H1 (cell line): ENCODE measurements around the gene DISC1. TPM values are rescaled to one million over a fixed set of nuclear protein-coding genes. Genes with fewer than 3 reads are reported as not detected.

ENCODE experiments used
- CTCF ChIA-PET: fragments of 300-600 bp; sonication (Branson Sonifier 250); formaldehyde crosslinking; loops from one replicate; lab custom pipeline; 2021; ENCODE audit not compliant: partially characterized antibody; lab: Charles Lee
- POLR2A ChIA-PET: fragments of 300-600 bp; sonication (Branson Sonifier 250); formaldehyde crosslinking; loops from one replicate; lab custom pipeline; 2021; ENCODE audit warnings: inconsistent platforms; ENCODE audit not compliant: partially characterized antibody; lab: Charles Lee
- DNase-seq, 2 experiments: peaks; one replicate each; pipeline versions ENCODE4 v3.0.0 to v3.0.0-alpha.2; 2010 to 2022; ENCODE audit warnings: low spot score in 2 of 2, low read depth in 1 of 2, mixed read lengths in 1 of 2
- FAIRE-seq: peaks from 2 replicates; lab custom pipeline; 2011; peaks lifted over from hg19 to GRCh38; lab: Jason Lieb, UNC
- H2AFZ ChIP-seq: 2 replicates; pipeline ENCODE4 v1.8.1; 2012; ENCODE audit warnings: low read length, inconsistent platforms
- H2AK5ac ChIP-seq: 2 replicates; pipeline ENCODE4 v1.6.1; 2013; ENCODE audit warnings: low read depth, low read length
- H2BK120ac ChIP-seq: replicated peaks from 2 replicates; pipeline ENCODE3; 2013; ENCODE audit warnings: low read depth, low read length, inconsistent platforms
- H2BK12ac ChIP-seq: 2 replicates; pipeline ENCODE4 v1.6.1; 2013; ENCODE audit warnings: low read depth, low read length
- H2BK15ac ChIP-seq: 2 replicates; pipeline ENCODE4 v1.6.1; 2013; ENCODE audit warnings: low read length
- H2BK20ac ChIP-seq: 2 replicates; pipeline ENCODE4 v1.6.1; 2013; ENCODE audit warnings: low read length
- H2BK5ac ChIP-seq: 2 replicates; pipeline ENCODE4 v1.6.1; 2013; ENCODE audit warnings: low read depth, low read length
- H3K14ac ChIP-seq: 2 replicates; pipeline ENCODE4 v1.6.1; 2013; ENCODE audit warnings: inconsistent platforms; ENCODE audit not compliant: insufficient read length
- H3K18ac ChIP-seq: 2 replicates; pipeline ENCODE4 v1.6.1; 2013; ENCODE audit warnings: low read length; ENCODE audit errors: extremely low read depth
- H3K23ac ChIP-seq: 2 replicates; pipeline ENCODE4 v1.6.1; 2013; ENCODE audit warnings: inconsistent platforms; ENCODE audit not compliant: insufficient read length
- H3K23me2 ChIP-seq: 2 replicates; pipeline ENCODE4 v1.6.1; 2013; ENCODE audit warnings: low read depth, low read length
- H3K27ac ChIP-seq: 2 replicates; pipeline ENCODE4 v1.6.1; 2011; ENCODE audit warnings: low read depth, low read length, inconsistent platforms
- H3K27me3 ChIP-seq, 4 experiments: replicated peaks in 1 of 4; 1 replicate in 1 of 4; 2 replicates in 3 of 4; pipeline versions ENCODE4 v1.6.1 to v1.8.1; 2011 to 2013; ENCODE audit warnings: low read length in 3 of 4, mild to moderate bottlenecking in 3 of 4, inconsistent platforms in 2 of 4, mixed read lengths in 2 of 4, moderate library complexity in 1 of 4; ENCODE audit not compliant: control insufficient read depth in 3 of 4, insufficient read depth in 3 of 4; ENCODE audit errors: extremely low read depth in 1 of 4
- H3K36me3 ChIP-seq, 4 experiments: 2 replicates each; pipeline versions ENCODE4 v1.6.1 to v1.8.1; 2011 to 2013; ENCODE audit warnings: mild to moderate bottlenecking in 4 of 4, low read length in 3 of 4, moderate library complexity in 2 of 4, control low read depth in 1 of 4, inconsistent platforms in 1 of 4; ENCODE audit not compliant: insufficient read depth in 4 of 4, control insufficient read depth in 2 of 4
- H3K4ac ChIP-seq: replicated peaks from 2 replicates; pipeline ENCODE3; 2013; ENCODE audit warnings: low read length, low read depth, mixed read lengths, inconsistent platforms; ENCODE audit not compliant: insufficient read length
- H3K4me1 ChIP-seq, 4 experiments: replicated peaks in 1 of 4; 1 replicate in 1 of 4; 2 replicates in 3 of 4; pipeline versions ENCODE4 v1.6.1 to v1.8.1; 2011 to 2013; ENCODE audit warnings: low read length in 3 of 4, inconsistent platforms in 2 of 4, mixed read lengths in 1 of 4; ENCODE audit not compliant: insufficient read depth in 4 of 4, control insufficient read depth in 3 of 4
- H3K4me2 ChIP-seq, 2 experiments: 2 replicates each; pipeline versions ENCODE4 v1.6.1 to v1.8.1; 2011 to 2013; ENCODE audit warnings: low read depth in 2 of 2, low read length in 2 of 2, control low read depth in 1 of 2, inconsistent platforms in 1 of 2, mild to moderate bottlenecking in 1 of 2; ENCODE audit not compliant: insufficient read depth in 1 of 2
- H3K4me3 ChIP-seq, 4 experiments: fragments of 200-600, 300-600 bp in 1 of 4; sonication (generic), shearing (Covaris generic), sonication (Bioruptor Twin) in 1 of 4; 2 replicates each; pipeline versions ENCODE4 v1.5.1 to v1.8.1; 2011 to 2016; ENCODE audit warnings: low read length in 4 of 4, low read depth in 3 of 4, control low read depth in 2 of 4, inconsistent platforms in 2 of 4, mild to moderate bottlenecking in 2 of 4, mixed read lengths in 1 of 4, moderate library complexity in 1 of 4; ENCODE audit not compliant: insufficient read depth in 2 of 4; ENCODE audit errors: extremely low read depth in 1 of 4
- H3K56ac ChIP-seq: replicated peaks from 2 replicates; pipeline ENCODE3; 2013; ENCODE audit warnings: low read depth, mild to moderate bottlenecking, mixed read lengths, low read length, inconsistent platforms; ENCODE audit not compliant: insufficient read length
- H3K79me1 ChIP-seq: 2 replicates; pipeline ENCODE4 v1.6.1; 2013; ENCODE audit warnings: low read depth, low read length, control low read depth
- H3K79me2 ChIP-seq, 2 experiments: 2 replicates each; pipeline versions ENCODE4 v1.6.1 to v1.8.1; 2012 to 2013; ENCODE audit warnings: low read length in 2 of 2, mild to moderate bottlenecking in 2 of 2, inconsistent platforms in 1 of 2; ENCODE audit not compliant: insufficient read depth in 2 of 2, control insufficient read depth in 1 of 2
- H3K9ac ChIP-seq, 4 experiments: replicated peaks in 1 of 4; 1 replicate in 1 of 4; 2 replicates in 3 of 4; pipeline versions ENCODE4 v1.6.1 to v1.8.1; 2011 to 2013; ENCODE audit warnings: low read depth in 3 of 4, low read length in 3 of 4, control low read depth in 2 of 4, mild to moderate bottlenecking in 2 of 4, moderate library complexity in 2 of 4, inconsistent platforms in 1 of 4; ENCODE audit errors: extremely low read depth in 1 of 4
- H3K9me3 ChIP-seq, 2 experiments: 2 replicates each; pipeline versions ENCODE4 v1.6.1 to v1.8.1; 2012 to 2013; ENCODE audit warnings: mild to moderate bottlenecking in 2 of 2, moderate library complexity in 2 of 2, control low read depth in 1 of 2, inconsistent platforms in 1 of 2, low read depth in 1 of 2, low read length in 1 of 2, mixed read lengths in 1 of 2; ENCODE audit not compliant: insufficient read depth in 2 of 2
- H4K20me1 ChIP-seq, 2 experiments: replicated peaks in 1 of 2; 2 replicates each; pipeline versions ENCODE3 to v1.8.1; 2011 to 2013; ENCODE audit warnings: inconsistent platforms in 2 of 2, low read length in 2 of 2, mild to moderate bottlenecking in 1 of 2; ENCODE audit not compliant: insufficient read depth in 2 of 2, control insufficient read depth in 1 of 2
- H4K5ac ChIP-seq: 2 replicates; pipeline ENCODE4 v1.6.1; 2013; ENCODE audit warnings: low read length, low read depth, mixed read lengths, inconsistent platforms; ENCODE audit not compliant: insufficient read length
- H4K8ac ChIP-seq: 2 replicates; pipeline ENCODE4 v1.8.0; 2013; ENCODE audit warnings: mild to moderate bottlenecking, moderate library complexity, low read length, inconsistent platforms; ENCODE audit not compliant: insufficient read depth; ENCODE audit errors: extremely low read depth
- H4K91ac ChIP-seq: replicated peaks from 2 replicates; pipeline ENCODE3; 2013; ENCODE audit warnings: low read length, mixed read lengths, inconsistent platforms; ENCODE audit not compliant: insufficient read length
- ATF2 ChIP-seq: IDR thresholded peaks from 2 replicates; pipeline ENCODE4 v1.6.1; 2012; ENCODE audit warnings: low read length, inconsistent platforms
- MAFK ChIP-seq: IDR thresholded peaks from 2 replicates; pipeline ENCODE4 v1.6.1; 2012; ENCODE audit warnings: low read depth, mild to moderate bottlenecking, improper control_type of control experiment, low read length
- POLR2AphosphoS5 ChIP-seq: IDR thresholded peaks from 2 replicates; pipeline ENCODE4 v1.6.1; 2011; ENCODE audit warnings: low read depth, low read length
- SIX5 ChIP-seq: IDR thresholded peaks from 2 replicates; pipeline ENCODE4 v1.6.1; 2011; ENCODE audit warnings: mild to moderate bottlenecking, low read depth, low read length
- WGBS, 2 experiments: shearing (Covaris generic) in 1 of 2; methylation state at CpG; one replicate each; pipeline versions ENCODE4 v1.1.6 to v1.1.7; 2013 to 2015; ENCODE audit warnings: low lambda C conversion rate in 2 of 2, mixed read lengths in 2 of 2, inconsistent platforms in 1 of 2, low coverage in 1 of 2, missing lambda C conversion rate in 1 of 2; ENCODE audit not compliant: insufficient replicate concordance in 2 of 2, insufficient coverage in 1 of 2, insufficient read length in 1 of 2; ENCODE audit errors: extremely low coverage in 1 of 2, missing lambda C conversion rate in 1 of 2; 5-methylcytosine and 5-hydroxymethylcytosine counted together
- polyA plus RNA-seq, 7 experiments: library from polyadenylated mRNA; depleted of rRNA in 3 of 7; stranded (reverse) in 5 of 7; unstranded in 2 of 7; fragments of >200 nt in 5 of 7; fragments of 200-250 nt in 2 of 7; gene quantifications; 1 replicate in 5 of 7; 2 replicates in 1 of 7; 4 replicates in 1 of 7; pipeline versions ENCODE4 v1.2.1 to v1.2.3, GENCODE V29; 2011 to 2013; ENCODE audit warnings: missing spikeins in 2 of 7, mixed read lengths in 2 of 7
- total RNA-seq: library from RNA; stranded (reverse); fragmentation: NEBNext Ultra II Directional; extraction: Animal tissue kit (Norgen Biotek cat#: 25700); gene quantifications from 2 replicates; pipeline ENCODE4 v1.2.1, GENCODE V29; 2021

The DISC1 gene
- total and polyA plus RNA-seq, 2 of the 8 experiments (the other 6 are each of a cell fraction or from before 2014, with no cell fraction given), result 1.1 to 3.5 TPM

- FAIRE-seq (no peak), DNase-seq (no peak)
- CTCF ChIA-PET, result interaction anchor here (1.3 kb wide), 1 partner anchor 62 kb away, joined by 5 read pairs; no protein-coding TSS in a partner anchor
- Histone ChIP-seq H3K56ac (no peak overlapping the region), H4K5ac (no peak overlapping the region), H3K36me3 (no peaks in the 10 kb centered on the region), H2BK12ac (no peak overlapping the region), H4K8ac (no peak overlapping the region), H4K20me1 (peaks cover 2 to 3% of the 10 kb centered on the region in 2 experiments), H3K4me2 (no peak overlapping the region), H3K9ac (no peak overlapping the region), H4K91ac (no peak overlapping the region), H2AK5ac (no peak overlapping the region), H3K4me3 (no peak overlapping the region), H3K79me1 (no peaks in the 10 kb centered on the region), H3K79me2 (no peaks in the 10 kb centered on the region), H3K23me2 (peaks cover 15% of the 10 kb centered on the region), H3K4me1 (peaks cover 0 to 9% (median 1%) of the 10 kb centered on the region in 4 experiments; a peak in 4 of 7 replicates), H3K27me3 (peaks cover 0 to 5% (median 1%) of the 10 kb centered on the region in 4 experiments; a peak in 3 of 7 replicates), H2BK20ac (no peak overlapping the region), H3K9me3 (no peaks in the 10 kb centered on the region), H3K23ac (no peak overlapping the region), H3K4ac (no peak overlapping the region), H3K27ac (no peak overlapping the region), H3K18ac (no peak overlapping the region), H2BK15ac (no peak overlapping the region), H3K14ac (no peak overlapping the region), H2AFZ (no peak overlapping the region), H2BK120ac (no peak overlapping the region), H2BK5ac (no peak overlapping the region)
- WGBS, 2 experiments, result 85% methylated on average over 10 of the region's 10 CpGs; no CpG with 5 or more reads in 1 of the 2 experiments
- TF ChIP-seq POLR2AphosphoS5, result no peak
- TF ChIP-seq MAFK, result no peak
- TF ChIP-seq SIX5, result no peak
- no peak for TF ChIP-seq ATF2
- POLR2A ChIA-PET, result no interaction called here
Observed at GRCh38 chr1:231630558-231631205, 4.1 kb downstream of the DISC1 start.
